ENCODE data around the gene LGALS1. TPM values are rescaled to one million over a fixed set of nuclear protein-coding genes. Genes with fewer than 3 reads are reported as not detected.
A peak's percentile ranks its signal among the peaks of the same experiment; 100 is the strongest.

The LGALS1 gene
- total and polyA plus RNA-seq, 5 donors from 2014 or later, result 209 to 829 (median 402) TPM

DNA sequence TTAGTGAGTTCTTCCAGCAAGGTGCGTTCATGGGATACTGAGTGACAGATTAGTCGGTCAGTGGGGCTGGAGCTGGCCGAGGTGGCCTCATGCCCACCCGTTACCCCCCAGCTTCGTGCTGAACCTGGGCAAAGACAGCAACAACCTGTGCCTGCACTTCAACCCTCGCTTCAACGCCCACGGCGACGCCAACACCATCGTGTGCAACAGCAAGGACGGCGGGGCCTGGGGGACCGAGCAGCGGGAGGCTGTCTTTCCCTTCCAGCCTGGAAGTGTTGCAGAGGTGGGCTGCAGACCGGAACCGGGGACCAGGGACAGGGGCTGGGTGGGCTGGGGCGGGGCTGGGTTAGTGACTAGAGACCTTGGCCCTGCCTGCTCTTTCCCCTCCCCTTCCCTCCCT is 2.9 kb downstream of the LGALS1 start:
- Histone ChIP-seq H3K9me3 (ENCODE audit: control insufficient read depth in 2 of 2, low read length in 2 of 2) (no peaks in the 10 kb centered on the region), H3K4me3 (ENCODE audit: low read depth, low read length) (no peak overlapping the region), H3K4me1 (ENCODE audit: control insufficient read depth, insufficient read depth, low read length, poor library complexity, severe bottlenecking) (peaks cover 55% of the 10 kb centered on the region), H3K36me3 (ENCODE audit: control insufficient read depth, insufficient read depth, low read length) (no peaks in the 10 kb centered on the region), H3K27me3 (ENCODE audit: control insufficient read depth, insufficient read depth, low read length) (no peaks in the 10 kb centered on the region), H3K27ac (ENCODE audit: insufficient read depth, low read length, poor library complexity, severe bottlenecking) (peak overlapping the region; percentile 97)
- DNase-seq, result no peak
- Mint-ChIP-seq H3K27me3 (no peaks in the 10 kb centered on the region), H3K9me3 (no peaks in the 10 kb centered on the region), H3K36me3 (no peaks in the 10 kb centered on the region), H3K4me1 (peaks cover 0 to 55% (median 19%) of the 10 kb centered on the region in 4 donors), H3K4me3 (no peak overlapping the region), H3K27ac (no peak overlapping the region)
- no peak for ATAC-seq (ENCODE audit: low read depth in 2 of 2)

DNA sequence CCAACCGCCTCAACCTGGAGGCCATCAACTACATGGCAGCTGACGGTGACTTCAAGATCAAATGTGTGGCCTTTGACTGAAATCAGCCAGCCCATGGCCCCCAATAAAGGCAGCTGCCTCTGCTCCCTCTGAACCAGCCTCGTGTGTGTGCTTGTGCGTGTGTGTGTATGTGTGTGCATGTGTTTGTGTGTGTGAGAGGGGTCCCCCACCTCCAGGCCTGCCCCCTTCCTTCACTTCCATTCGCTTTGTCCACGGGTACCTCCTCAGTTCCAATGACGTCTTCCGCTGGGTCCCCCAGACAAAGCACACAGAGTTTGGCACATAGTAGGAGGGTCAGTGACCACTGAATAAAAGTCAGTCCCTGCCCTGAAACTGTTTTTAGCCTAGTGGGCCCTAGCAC is 4.2 kb downstream of the LGALS1 start:
- Mint-ChIP-seq H3K4me1 (peaks cover 0 to 43% (median 13%) of the 10 kb centered on the region in 4 donors), H3K9me3 (no peaks in the 10 kb centered on the region), H3K27me3 (no peaks in the 10 kb centered on the region), H3K36me3 (no peaks in the 10 kb centered on the region), H3K27ac (peak overlapping the region; percentile 43 to 88 (median 60)), H3K4me3 (peak overlapping the region in 2 of 4 donors; percentile 39 to 41)
- Histone ChIP-seq H3K9me3 (ENCODE audit: control insufficient read depth in 2 of 2, low read length in 2 of 2) (no peaks in the 10 kb centered on the region), H3K27ac (ENCODE audit: insufficient read depth, low read length, poor library complexity, severe bottlenecking) (no peak overlapping the region), H3K4me3 (ENCODE audit: low read depth, low read length) (no peak overlapping the region), H3K36me3 (ENCODE audit: control insufficient read depth, insufficient read depth, low read length) (no peaks in the 10 kb centered on the region), H3K4me1 (ENCODE audit: control insufficient read depth, insufficient read depth, low read length, poor library complexity, severe bottlenecking) (peaks cover 45% of the 10 kb centered on the region), H3K27me3 (ENCODE audit: control insufficient read depth, insufficient read depth, low read length) (no peaks in the 10 kb centered on the region)
- DNase-seq (no peak), ATAC-seq (ENCODE audit: low read depth in 2 of 2) (no peak)

DNA sequence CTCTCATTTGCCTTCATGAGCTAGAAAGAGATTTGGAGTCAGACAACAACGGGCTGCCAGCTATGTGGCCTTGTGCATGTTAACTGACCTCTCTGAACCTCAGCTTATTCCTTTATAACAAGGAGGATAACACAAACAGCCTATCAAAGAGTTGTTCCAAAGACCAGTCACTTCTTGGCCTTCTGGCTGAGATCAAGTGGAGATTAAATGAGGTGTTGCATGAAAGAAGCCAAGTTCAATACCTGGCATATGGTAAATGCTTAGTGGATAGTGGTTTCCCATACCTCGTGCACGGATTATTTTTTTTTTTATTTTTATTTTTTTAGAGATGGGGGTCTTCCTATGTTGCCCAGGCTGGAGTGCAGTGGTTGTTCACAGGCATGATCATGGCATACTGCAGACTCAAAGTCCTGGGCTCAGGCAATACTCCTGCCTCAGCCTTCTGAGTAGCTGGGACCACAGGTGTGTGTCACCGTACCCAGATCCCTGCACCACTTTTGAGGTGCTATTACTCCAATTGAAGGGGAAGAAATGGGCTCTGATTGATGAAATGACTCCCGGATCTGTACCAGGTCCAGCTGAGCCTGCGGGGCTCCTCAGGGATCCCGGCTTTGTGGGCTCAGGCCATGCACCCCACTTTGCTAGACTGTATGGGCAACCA is 4.9 kb downstream of the LGALS1 start:
- Histone ChIP-seq H3K27me3 (ENCODE audit: control insufficient read depth, insufficient read depth, low read length) (no peaks in the 10 kb centered on the region), H3K4me1 (ENCODE audit: control insufficient read depth, insufficient read depth, low read length, poor library complexity, severe bottlenecking) (peaks cover 38% of the 10 kb centered on the region)

DNA sequence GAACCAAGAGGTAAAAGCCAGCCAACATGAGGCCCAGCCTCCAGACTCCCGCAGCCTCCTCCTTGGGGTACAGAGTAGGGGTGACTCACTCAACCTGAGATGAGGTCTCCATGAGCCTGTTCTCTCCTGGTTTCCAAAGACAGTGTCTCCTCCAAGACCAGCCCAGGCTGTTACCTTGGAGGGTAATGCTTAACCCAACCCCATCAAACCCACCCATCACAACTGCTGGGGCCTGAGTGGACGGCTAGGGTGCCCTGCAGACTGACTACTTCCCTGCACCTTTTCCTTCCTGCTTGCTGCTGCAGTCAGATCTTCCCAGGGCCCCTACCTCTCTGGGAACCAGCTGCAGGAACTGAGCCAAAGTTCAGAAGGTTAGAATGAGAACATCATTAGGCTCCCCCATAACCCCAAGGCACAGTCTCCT is 5.6 kb downstream of the LGALS1 start:
- Histone ChIP-seq H3K27me3 (ENCODE audit: control insufficient read depth, insufficient read depth, low read length) (no peaks in the 10 kb centered on the region), H3K36me3 (ENCODE audit: control insufficient read depth, insufficient read depth, low read length) (no peaks in the 10 kb centered on the region), H3K27ac (ENCODE audit: insufficient read depth, low read length, poor library complexity, severe bottlenecking) (no peak overlapping the region), H3K4me3 (ENCODE audit: low read depth, low read length) (no peak overlapping the region), H3K9me3 (ENCODE audit: control insufficient read depth in 2 of 2, low read length in 2 of 2) (no peaks in the 10 kb centered on the region), H3K4me1 (ENCODE audit: control insufficient read depth, insufficient read depth, low read length, poor library complexity, severe bottlenecking) (peaks cover 37% of the 10 kb centered on the region)
- Mint-ChIP-seq H3K4me1 (peaks cover 2 to 32% (median 15%) of the 10 kb centered on the region in 4 donors), H3K27me3 (peaks cover 4% of the 10 kb centered on the region), H3K9me3 (no peaks in the 10 kb centered on the region), H3K36me3 (no peaks in the 10 kb centered on the region), H3K27ac (peak overlapping the region; percentile 60 to 85 (median 64)), H3K4me3 (peak overlapping the region in 2 of 4 donors; percentile 1 to 80)
- DNase-seq (no peak), ATAC-seq (ENCODE audit: low read depth in 2 of 2) (no peak)

More for the DNA sequence above, 4.9 kb downstream of the LGALS1 start:
- no peak overlapping the region for H3K4me3 ChIP-seq (ENCODE audit: low read depth, low read length)
- no peaks in the 10 kb centered on the region for H3K36me3 ChIP-seq (ENCODE audit: control insufficient read depth, insufficient read depth, low read length)
- Mint-ChIP-seq H3K4me1 (peaks cover 0 to 37% (median 13%) of the 10 kb centered on the region in 4 donors), H3K36me3 (no peaks in the 10 kb centered on the region), H3K4me3 (peak overlapping the region in 2 of 4 donors; percentile 11 to 80), H3K27ac (peak overlapping the region; percentile 36 to 60 (median 52)), H3K9me3 (no peaks in the 10 kb centered on the region), H3K27me3 (no peaks in the 10 kb centered on the region)
- no peak for ATAC-seq (ENCODE audit: low read depth in 2 of 2)
- H3K27ac ChIP-seq (ENCODE audit: insufficient read depth, low read length, poor library complexity, severe bottlenecking), result no peak overlapping the region
- no peak for DNase-seq
- no peaks in the 10 kb centered on the region for H3K9me3 ChIP-seq (ENCODE audit: control insufficient read depth in 2 of 2, low read length in 2 of 2)

DNA sequence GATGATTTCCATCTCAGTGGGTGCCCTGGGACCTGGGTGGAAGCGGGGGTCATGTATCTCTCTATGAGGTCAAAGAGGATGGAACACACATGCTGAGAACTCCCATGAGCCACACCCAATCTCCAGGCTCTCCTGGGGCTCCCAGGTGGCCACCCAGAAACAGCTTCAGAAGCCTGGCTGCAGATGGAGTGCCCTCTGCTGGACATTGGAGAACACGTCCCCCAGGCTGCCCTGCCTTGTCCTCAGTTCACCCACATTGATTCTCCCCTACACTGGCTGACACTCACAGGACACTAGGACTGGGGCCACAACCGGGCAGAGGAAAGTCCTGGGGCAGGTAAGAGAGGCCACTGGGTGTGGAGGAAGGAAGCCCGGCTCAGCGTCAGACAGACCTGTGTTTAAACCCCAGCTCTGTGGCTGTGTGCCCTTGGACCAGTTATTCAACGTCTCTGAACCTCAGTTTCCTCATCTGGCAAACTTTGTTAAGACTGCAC is 6.2 kb downstream of the LGALS1 start:
- peak overlapping the region in 2 of 4 donors; percentile 1 to 80 for H3K4me3 Mint-ChIP-seq
- ATAC-seq (ENCODE audit: low read depth in 2 of 2), result peak; percentile 9 to 11
- H3K36me3 ChIP-seq (ENCODE audit: control insufficient read depth, insufficient read depth, low read length), result no peaks in the 10 kb centered on the region
- no peak overlapping the region for H3K4me3 ChIP-seq (ENCODE audit: low read depth, low read length)
- peaks cover 4% of the 10 kb centered on the region for H3K27me3 Mint-ChIP-seq
- H3K36me3 Mint-ChIP-seq, result no peaks in the 10 kb centered on the region
- peaks cover 32% of the 10 kb centered on the region for H3K4me1 ChIP-seq (ENCODE audit: control insufficient read depth, insufficient read depth, low read length, poor library complexity, severe bottlenecking)
- peak; percentile 62 to 80 (median 75) for DNase-seq
- H3K27ac ChIP-seq (ENCODE audit: insufficient read depth, low read length, poor library complexity, severe bottlenecking), result no peak overlapping the region
- no peaks in the 10 kb centered on the region for H3K27me3 ChIP-seq (ENCODE audit: control insufficient read depth, insufficient read depth, low read length)
- peak overlapping the region in 2 of 3 donors; percentile 64 to 85 for H3K27ac Mint-ChIP-seq
- no peaks in the 10 kb centered on the region for H3K9me3 Mint-ChIP-seq
- no peaks in the 10 kb centered on the region for H3K9me3 ChIP-seq (ENCODE audit: control insufficient read depth in 2 of 2, low read length in 2 of 2)
- peaks cover 4 to 33% (median 18%) of the 10 kb centered on the region in 4 donors for H3K4me1 Mint-ChIP-seq

DNA sequence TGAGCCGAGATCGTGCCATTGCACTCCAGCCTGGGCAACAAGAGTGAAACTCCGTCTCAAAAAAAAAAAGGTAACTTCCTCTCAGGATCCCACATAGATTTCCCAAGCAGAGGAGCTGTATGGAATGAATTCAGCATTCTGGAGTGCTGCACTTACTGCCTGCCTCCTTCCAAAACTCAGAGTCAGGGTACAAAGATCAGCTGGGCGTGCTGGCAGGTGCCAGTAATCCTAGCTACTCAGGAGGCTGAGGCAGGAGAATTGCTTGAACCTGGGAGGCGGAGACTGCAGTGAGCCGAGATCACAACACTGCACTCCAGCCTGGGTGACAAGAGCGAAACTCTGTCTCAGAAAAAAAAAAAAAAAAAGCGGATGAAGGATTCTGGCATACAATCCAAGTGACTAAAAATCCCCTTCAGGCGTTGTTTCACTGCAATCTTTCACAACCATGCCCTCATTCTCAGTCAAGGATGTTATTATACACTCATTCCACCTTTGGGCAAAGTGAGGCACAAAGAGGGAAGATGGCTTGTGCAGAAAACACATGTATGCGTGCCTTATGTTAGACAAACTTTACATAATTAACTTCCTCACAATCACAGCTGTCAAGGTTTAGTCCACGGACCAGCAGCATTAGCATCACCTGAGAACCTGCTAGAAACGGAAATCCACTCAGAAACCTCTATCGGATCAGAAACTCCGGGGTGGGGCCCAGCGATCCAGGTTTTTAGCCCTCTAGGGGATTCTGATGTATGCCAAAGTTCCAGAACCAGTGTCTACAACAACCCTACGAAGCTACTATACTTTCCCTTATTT is 9.6 kb downstream of the LGALS1 start:
- Mint-ChIP-seq H3K4me3 (peak overlapping the region; percentile 92 to 97 (median 96)), H3K36me3 (peaks cover 6% of the 10 kb centered on the region), H3K4me1 (peaks cover 4 to 38% (median 27%) of the 10 kb centered on the region in 4 donors), H3K27me3 (peaks cover 4% of the 10 kb centered on the region), H3K27ac (peak overlapping the region in 1 of 3 donors; percentile 96), H3K9me3 (no peaks in the 10 kb centered on the region)
- DNase-seq (no peak), ATAC-seq (ENCODE audit: low read depth in 2 of 2) (no peak)
- no peaks in the 10 kb centered on the region for H3K27me3 ChIP-seq (ENCODE audit: control insufficient read depth, insufficient read depth, low read length)
- H3K4me1 ChIP-seq (ENCODE audit: control insufficient read depth, insufficient read depth, low read length, poor library complexity, severe bottlenecking), result peaks cover 30% of the 10 kb centered on the region
- no peak overlapping the region for H3K4me3 ChIP-seq (ENCODE audit: low read depth, low read length)
- H3K27ac ChIP-seq (ENCODE audit: insufficient read depth, low read length, poor library complexity, severe bottlenecking), result no peak overlapping the region
- H3K36me3 ChIP-seq (ENCODE audit: control insufficient read depth, insufficient read depth, low read length), result peaks cover 17% of the 10 kb centered on the region
- H3K9me3 ChIP-seq (ENCODE audit: control insufficient read depth in 2 of 2, low read length in 2 of 2), result no peaks in the 10 kb centered on the region

DNA sequence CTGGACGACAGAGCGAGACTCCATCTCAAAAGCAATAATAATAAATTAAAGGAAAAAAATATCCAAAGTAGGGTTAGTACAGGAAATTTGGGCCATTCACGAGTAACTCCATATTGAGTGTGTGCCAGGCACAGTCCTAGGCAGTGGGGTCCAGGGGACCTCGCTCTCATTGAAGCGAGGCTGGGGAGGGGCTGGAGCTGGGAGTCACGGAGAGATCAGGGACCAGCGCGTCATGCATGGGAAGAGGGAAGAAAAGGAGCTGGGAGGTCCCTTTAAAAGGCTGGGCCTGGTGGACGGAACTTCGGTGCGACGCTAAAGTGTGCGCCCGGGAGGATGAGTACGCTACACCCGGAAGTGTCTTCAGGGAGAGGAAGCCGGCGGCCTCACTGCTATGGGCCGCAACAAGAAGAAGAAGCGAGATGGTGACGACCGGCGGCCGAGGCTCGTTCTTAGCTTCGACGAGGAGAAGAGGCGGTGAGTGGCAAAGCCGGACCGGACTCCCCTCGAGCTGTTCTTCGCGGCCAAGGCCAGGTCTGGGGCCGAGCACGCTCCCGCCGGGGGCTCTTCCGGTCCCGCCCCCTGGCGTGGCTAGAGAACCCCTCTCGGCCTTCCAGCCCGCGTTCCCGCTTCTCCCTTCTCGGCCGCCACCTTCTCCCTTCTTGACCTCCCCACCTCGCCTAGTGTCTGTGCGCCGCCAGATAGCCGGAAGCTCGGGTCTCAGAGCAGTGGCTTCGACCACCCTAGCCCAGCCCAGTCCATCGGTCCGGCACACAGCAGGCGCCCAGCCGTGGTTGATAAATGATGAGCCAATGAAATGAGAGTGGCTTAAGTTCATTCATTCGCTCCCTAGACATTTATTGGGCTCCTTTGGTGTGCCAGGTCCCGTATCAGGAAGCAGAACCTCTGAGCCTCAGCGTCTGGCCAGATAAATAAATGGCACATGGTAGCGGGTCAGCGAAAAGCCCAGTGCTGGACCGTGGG is 10.9 kb downstream of the LGALS1 start, which contains the start of gene NOL12:
TSS of gene NOL12 (plus strand) at position 342 of the 981 bp plus-strand sequence. CDS start at position 392, 50 bp downstream.
- Histone ChIP-seq H3K4me3 (ENCODE audit: low read depth, low read length) (peak within 1 kb of the TSS; percentile 91), H3K9me3 (ENCODE audit: control insufficient read depth in 2 of 2, low read length in 2 of 2) (no peaks in the 10 kb centered on the region), H3K27me3 (ENCODE audit: control insufficient read depth, insufficient read depth, low read length) (no peaks in the 10 kb centered on the region), H3K4me1 (ENCODE audit: control insufficient read depth, insufficient read depth, low read length, poor library complexity, severe bottlenecking) (peaks cover 27% of the 10 kb centered on the region), H3K27ac (ENCODE audit: insufficient read depth, low read length, poor library complexity, severe bottlenecking) (peak within 1 kb of the TSS; percentile 77), H3K36me3 (ENCODE audit: control insufficient read depth, insufficient read depth, low read length) (peaks cover 28% of the 10 kb centered on the region)
- Mint-ChIP-seq H3K4me3 (peak within 1 kb of the TSS; percentile 92 to 97 (median 96)), H3K27me3 (peaks cover 4% of the 10 kb centered on the region), H3K36me3 (peaks cover 13% of the 10 kb centered on the region), H3K4me1 (peaks cover 4 to 34% (median 22%) of the 10 kb centered on the region in 4 donors), H3K27ac (peak within 1 kb of the TSS; percentile 95 to 96 (median 95)), H3K9me3 (no peaks in the 10 kb centered on the region)
- DNase-seq (peak; percentile 64 to 91 (median 80)), ATAC-seq (ENCODE audit: low read depth in 2 of 2) (peak; percentile 88 to 89)
